HG02678 (cell line): ENCODE results near the gene CTU2.
"Not testable (repeated sequence)": the region's sequence is repeated elsewhere in the genome, so short reads cannot be mapped to it uniquely, and the experiment has no call there.

Experiments used
- ATAC-seq: cut with Tn5 transposase; IDR thresholded peaks from one replicate; pipeline ENCODE4 v1.9.1; 2021; ENCODE audit warnings: mild to moderate bottlenecking, moderate library complexity; ENCODE audit not compliant: unreplicated experiment

CTU2 gene

GRCh38 chr16:88706229-88706964, at the start of gene CTU2, which contains the start of gene RNF166:
CTU2 (plus strand) TSS chr16:88706503; CDS start chr16:88706531, 28 bp downstream.
RNF166 (minus strand) TSS chr16:88706408; CDS start chr16:88706325, 83 bp downstream.
- peak; percentile 64 for ATAC-seq

DNA sequence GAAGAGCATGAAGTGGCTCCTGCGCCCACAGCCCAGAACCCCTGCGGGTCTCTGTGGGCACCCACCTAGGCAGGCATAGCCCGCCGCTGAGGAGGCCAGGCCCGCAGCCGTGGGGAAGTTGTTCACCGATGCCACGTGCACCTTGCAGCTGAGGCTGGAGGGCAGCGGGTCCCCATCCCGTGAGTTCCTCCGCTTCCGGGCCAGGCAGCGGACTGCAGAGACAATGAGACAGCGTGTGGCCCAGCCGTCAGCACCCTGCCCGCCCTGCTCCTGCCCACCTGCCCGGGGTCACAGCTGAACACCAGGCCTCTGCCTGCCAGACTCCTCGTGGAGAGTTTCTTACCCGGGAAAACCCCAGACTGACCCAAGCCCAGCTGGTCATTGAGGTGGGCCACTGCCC, 48.9 kb upstream of the CTU2 start:
- no peak for ATAC-seq

DNA sequence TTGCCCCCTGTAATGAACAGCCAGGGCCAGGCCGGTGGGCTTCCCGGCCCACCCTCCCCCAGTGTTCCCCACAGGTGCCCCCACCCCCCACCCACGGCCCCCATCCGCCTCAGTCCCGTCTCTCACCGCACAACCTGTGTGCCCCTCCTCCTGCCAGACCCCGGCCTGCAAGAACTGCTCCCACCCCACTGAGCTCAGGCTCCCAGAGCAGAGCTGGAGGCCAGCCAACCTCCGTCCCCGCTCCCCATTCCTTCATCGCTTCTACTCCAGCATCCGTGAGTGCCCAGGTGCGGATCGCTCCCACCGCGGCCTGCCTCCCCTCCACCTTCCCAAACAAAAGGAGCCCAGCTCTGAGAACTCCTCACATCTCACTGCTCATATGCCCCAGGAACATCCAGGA, 47.6 kb upstream of the CTU2 start:
- no peak for ATAC-seq

DNA sequence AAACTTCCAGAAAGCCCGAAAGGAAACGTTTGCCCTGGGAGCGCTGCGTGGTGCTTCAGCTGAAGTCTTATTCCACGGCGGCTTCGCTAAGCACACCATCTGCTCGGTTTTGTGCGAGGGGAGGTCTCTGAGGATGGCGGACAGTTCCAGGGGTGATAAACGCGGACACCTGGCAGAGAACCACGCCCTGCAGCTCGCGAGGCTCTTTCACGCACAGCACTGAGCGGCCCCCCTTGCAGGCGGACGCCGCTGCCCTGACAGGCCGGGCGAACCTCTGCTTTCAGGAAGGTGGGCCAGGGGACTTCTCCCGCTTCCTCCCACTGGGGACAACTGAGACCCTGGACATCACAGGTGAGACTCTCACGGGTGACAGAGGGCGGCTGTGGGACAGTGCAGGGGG, 47.1 kb upstream of the CTU2 start:
- ATAC-seq: no peak

DNA sequence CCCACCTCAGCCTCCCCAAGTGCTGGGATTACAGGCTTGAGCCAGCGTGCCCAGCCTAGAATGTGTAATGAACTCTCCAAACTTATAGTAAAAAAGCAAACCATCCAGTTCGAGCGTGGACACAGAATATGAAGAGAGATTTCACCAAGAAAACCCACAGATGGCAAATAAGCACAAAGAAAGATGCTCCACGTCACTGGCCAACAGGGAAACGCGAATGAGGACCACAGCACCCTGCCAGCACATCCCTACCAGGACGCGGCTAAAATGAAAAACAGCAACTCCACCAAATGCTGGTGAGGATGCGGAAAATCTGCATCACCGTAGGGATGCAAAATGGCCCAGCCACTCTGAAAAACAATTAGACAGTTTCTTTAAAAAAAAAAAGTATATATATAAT, 44.8 kb upstream of the CTU2 start:
- ATAC-seq: no peak

GRCh38 chr16:88662222-88662842, 44.0 kb upstream of the CTU2 start:
- ATAC-seq: no peak

GRCh38 chr16:88662843-88663606, 43.3 kb upstream of the CTU2 start, which contains the start of gene MVD:
MVD (minus strand) TSS chr16:88663091; CDS start chr16:88663080, 11 bp downstream.
- peak; percentile 97 for ATAC-seq

DNA sequence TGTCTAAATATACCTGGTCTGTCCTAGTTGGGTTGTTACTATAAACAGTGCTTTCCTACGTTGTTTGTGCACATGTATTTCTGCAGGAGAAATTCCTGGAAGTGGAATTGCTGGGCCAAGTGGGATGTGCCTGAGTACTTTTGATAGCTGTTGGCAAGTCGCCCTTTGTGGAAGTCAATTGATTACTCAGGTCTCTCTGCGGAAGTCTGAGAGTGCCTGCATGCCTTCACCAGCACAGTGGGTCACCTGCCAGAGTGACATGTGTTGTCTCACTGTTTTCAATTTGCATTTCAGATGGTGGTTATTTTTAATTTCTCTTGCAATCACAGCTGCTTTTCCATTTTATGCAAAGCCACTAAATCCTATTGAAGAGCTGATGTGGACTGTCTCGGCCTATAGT, 41.2 kb upstream of the CTU2 start:
- no peak for ATAC-seq

DNA sequence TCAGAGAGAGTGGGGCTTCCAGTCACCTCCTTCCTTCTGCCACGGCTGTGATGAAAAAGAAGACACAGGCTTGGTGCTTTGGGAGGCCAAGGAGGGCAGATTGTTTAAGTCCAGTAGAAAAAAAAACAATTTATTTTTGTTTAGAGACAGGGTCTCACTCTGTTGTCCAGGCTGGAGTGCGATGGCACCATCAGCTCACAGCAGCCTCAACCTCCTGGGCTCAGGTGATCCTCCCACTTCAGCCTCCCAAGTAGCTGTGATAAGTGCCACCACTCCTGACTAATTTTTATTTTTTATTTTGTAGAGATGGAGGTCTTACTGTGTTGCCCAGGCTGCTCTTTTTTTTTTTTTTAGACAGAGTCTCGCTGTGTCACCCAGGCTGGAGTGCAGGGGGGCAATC, 40.7 kb upstream of the CTU2 start:
- ATAC-seq: no peak

DNA sequence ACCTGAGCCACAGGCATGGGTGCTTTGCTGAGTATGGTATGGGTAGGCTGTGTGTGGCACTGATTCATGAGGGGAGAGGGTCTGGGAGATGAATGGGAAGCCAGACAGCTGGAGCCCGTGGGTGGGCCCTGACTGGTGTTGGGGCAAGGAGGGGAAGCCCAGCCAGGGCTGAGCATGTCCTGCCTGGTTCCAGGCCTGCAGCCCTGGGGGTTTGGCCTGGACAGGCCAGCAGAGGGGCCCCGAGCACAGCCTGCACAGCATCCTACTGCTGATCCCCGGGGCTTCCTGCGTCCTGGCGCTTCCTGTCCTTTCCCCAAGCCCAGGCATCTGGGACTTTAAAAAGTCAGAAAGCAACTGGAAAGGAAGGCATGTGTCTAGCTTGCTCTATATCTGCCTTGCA, 38.8 kb upstream of the CTU2 start:
- no peak for ATAC-seq

DNA sequence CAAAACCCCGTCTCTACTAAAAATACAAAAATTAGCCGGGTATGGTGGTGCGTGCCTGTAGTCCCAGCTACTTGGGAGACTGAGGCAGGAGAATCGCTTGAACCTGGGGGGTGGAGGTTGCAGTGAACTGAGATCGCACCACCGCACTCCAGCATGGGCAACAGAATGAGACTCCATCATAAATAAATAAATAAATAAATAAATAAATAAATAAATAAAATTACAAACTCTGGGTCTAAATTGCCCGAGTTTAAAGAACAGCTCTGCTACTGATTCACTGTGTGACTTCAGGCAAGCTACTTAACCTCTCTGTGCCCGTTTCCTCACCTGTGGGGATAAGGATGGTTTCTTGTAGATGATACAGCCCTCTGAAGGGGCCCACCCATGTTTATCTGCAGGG, 36.8 kb upstream of the CTU2 start:
- not testable (repeated sequence) for ATAC-seq

DNA sequence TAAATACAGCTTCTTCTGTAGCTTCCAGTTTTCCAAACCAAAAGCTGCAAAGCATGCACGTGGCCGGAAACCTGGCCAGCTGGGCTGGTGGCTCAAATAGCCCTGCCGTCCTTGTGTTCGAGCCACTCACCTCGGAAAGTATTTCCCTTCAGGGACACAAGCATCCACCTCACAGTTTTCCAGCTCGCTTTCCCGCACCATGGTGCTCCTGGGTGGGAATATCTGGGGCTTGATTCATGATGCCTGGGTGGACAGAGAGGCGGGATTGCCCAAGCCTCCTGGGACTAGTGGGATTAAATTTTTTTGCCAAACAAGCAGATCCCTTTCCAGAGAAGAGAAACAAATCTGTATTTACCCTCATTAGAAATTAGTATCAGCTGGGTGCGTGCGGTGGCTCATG, 36.3 kb upstream of the CTU2 start:
- ATAC-seq: no peak

- ATAC-seq: no peak
Measured at GRCh38 chr16:88671806-88672205, 34.5 kb upstream of the CTU2 start.

DNA sequence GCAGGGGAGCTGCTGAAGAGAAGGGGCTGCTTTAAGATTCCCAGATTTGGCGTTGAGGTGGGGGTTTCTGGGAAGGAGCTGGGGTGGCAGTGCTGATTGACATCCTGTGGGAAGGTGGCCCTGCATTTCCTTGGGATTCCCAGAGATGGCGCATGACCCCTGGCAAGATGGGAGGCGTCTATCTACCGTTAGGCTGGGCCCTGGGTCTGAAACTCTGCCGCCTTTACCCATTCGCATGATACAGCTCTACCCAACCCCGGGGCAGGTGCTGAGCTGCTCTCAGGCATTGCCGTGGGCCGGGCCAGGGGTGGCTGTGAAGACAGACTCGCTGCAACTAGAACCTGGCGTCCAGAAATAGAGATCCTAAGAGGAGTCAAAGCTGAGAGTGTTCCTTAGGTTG, 33.5 kb upstream of the CTU2 start:
- no peak for ATAC-seq

DNA sequence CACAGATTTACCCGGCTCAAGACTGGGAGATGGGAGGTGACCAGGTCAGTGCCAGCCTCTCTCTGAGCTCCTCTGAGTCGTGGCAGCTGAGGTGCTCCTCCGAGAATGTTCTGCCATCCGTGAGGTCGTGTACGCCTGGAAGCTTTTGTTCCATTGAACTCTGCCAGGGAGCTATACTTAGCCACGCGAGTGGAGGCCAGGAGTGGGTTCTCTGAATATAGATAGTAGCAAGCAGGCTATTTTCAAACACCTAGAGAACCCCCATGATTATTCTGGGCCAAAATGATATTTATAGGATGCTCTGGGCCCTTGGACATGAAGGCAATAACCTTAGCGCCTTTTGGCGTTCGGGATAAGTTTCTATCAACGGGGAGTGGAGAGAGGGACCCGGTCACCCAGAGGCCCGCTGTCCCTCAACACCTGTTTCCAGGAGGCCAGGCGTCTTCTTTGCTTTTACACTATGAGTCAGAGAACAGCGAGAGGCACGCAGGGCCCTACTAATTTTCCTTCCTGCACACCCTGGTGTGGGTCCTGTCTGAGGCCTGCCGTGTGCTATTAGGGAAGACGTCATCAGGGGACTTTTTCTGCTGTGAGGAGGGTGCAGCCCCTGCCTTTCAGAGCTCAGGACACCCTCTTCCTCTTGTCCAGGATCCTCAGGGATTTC, 32.5 kb upstream of the CTU2 start:
- no peak for ATAC-seq

DNA sequence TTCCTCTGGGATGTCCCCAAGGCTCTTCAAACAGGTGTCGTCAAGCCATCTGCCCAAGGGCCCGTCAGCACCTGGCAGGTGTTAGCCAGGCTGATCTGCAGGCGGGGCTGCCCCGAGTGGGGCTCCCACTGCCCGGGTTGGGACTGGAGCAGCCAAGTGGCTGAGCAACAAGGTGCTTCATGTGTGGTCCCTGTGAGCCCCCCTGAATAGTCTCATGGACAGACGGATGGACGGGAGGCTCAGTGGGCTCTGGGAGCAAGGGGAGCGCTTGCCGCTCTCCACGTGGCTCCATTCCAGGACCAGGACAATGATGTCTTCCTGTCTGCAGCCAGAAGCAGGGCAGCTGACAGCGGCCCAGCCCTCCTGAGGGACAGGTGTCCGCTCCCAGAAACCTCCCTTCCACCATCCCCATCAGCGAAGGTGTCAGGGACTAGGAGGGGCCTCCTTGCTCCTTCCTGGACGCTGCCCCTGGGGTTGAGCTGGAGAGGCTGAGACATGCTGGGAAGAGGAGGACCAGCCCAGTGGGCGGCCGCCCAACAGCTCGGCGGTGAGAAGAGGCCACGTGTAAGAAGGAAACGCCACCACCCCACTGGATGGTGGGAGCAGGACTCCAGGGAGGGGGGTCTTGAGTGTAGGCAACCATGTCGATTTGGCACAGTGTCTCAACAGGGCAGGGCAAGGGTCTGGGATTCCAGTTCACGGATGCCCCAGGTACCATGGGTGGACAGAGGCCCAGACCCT, 29.6 kb upstream of the CTU2 start:
- no peak for ATAC-seq

DNA sequence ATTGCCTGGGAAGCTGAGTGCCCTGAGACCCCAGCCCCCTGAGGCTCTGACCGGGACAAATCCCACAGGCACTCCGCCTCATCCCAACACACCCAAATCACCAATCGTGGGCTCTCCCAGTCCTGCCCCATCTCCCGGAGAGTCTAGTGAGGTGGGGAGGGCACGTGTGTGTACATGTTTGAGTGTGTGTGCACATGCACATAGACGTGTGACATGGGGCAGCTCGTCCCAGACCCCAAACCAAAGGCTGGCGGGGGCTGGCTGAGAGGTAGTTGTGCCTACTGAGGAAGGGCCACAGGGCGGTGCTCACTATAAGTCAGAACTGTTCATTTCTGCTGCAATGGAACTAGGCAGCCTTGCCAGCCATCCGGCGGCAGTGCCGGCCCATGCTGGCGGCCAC, 28.6 kb upstream of the CTU2 start:
- ATAC-seq: no peak

DNA sequence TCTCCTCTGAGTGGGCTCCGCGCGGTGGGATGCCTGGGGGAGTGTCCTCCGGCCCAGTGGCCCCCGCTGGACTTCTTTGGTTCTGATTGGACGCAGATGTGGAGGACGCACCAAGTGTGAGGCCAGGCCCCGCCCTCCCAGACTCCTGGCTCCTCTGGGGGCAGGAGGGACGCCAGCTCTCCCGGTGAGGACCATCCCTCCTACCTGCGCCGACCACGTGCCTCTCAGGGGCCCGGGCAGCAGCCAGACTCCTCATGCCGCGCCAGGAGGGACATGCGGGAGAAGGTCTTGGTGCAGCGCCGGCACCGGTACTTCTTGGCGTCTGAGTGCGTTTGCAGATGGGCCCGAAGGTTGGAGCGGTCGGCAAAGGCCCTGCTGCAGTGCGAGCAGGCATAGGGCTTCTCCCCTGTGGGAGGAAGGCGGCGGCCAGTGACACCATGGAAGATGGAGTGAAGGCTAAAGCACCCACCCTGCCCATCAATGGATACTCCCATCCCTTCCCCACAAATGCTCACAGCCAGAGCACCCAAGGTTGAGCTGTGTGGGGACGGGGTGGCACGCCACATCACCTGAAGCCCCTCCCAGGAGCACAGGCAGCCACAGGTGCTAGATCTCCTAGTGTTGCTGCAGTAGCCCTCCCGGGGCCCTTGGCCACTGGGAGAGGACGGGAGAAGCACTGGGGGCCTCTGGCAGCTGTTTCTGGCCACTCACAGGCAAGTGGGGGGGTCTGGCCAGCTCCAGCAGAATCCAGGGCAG, 27.9 kb upstream of the CTU2 start:
- no peak for ATAC-seq

DNA sequence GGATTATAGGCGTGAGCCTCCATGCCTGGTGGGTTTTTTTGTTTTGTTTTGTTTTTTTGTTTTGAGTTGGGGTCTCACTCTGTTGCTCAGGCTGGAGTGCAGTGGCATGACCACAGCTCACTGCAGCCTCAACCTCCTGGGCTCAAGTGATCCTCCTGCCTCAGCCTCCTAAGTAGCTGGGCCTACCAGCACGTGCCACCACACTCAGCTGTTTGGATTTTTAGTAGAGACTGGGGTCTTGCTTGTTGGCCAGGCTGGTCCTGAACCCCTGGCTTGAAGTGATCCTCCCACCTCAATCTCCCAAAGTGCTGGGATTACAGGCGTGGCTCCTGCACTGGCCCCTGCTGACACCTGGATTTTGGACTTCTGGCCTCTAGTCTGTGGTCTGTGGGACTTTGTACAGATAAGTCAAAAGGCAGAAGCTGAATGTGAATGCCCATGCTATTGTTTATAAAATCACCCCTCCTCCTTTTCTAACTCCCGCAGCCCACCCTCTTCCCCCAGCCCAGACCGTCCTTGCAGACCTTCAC, 25.7 kb upstream of the CTU2 start:
- no peak for ATAC-seq
